SK-N-SH (cell line): ENCODE data around the gene QKI. TPM values are rescaled to one million over a fixed set of nuclear protein-coding genes. Genes with fewer than 3 reads are reported as not detected.

Source experiments
- CHD2 ChIP-seq: fragments of 150-350 bp; IDR thresholded peaks from 2 replicates; pipeline ENCODE4 v1.6.1; 2018; ENCODE audit warnings: low read length; ENCODE audit not compliant: partially characterized antibody
- CTCF ChIP-seq: fragments of 200-600 bp; sonication (generic); IDR thresholded peaks from 2 replicates; pipeline ENCODE4 v1.6.1; 2017; ENCODE audit warnings: antibody characterized with exemption, mild to moderate bottlenecking, moderate library complexity
- EZH2phosphoT487 ChIP-seq: fragments of 200-600 bp; sonication (generic); IDR thresholded peaks from 2 replicates; pipeline ENCODE4 v1.6.1; 2017; ENCODE audit warnings: low read depth, mixed run types, mild to moderate bottlenecking, antibody characterized with exemption, moderate library complexity, borderline replicate concordance
- FOXJ3 ChIP-seq: sonication (generic); formaldehyde crosslinking; IDR thresholded peaks from 2 replicates; pipeline ENCODE4 v1.5.1; 2020; ENCODE audit warnings: mild to moderate bottlenecking, missing genetic modification reagents
- GATA2 ChIP-seq: sonication (generic); formaldehyde crosslinking; IDR thresholded peaks from 2 replicates; pipeline ENCODE4 v1.5.0; 2020; ENCODE audit warnings: mild to moderate bottlenecking, missing genetic modification reagents
- IRF3 ChIP-seq: fragments of 150-350 bp; IDR thresholded peaks from 2 replicates; pipeline ENCODE4 v1.6.1; 2016; ENCODE audit warnings: mild to moderate bottlenecking, low read depth, low read length
- JUND ChIP-seq: IDR thresholded peaks from 2 replicates; pipeline ENCODE4 v1.4.0; 2012
- MAX ChIP-seq: IDR thresholded peaks from 2 replicates; pipeline ENCODE4 v1.4.0; 2012; ENCODE audit warnings: low read depth
- NRF1 ChIP-seq: IDR thresholded peaks from 2 replicates; pipeline ENCODE4 v1.6.1; 2012; ENCODE audit warnings: low read depth, mild to moderate bottlenecking, low read length
- POLR2AphosphoS5 ChIP-seq: IDR thresholded peaks from 2 replicates; pipeline ENCODE4 v1.6.1; 2012; ENCODE audit warnings: low read depth, low read length
- RAD21 ChIP-seq: IDR thresholded peaks from 2 replicates; pipeline ENCODE4 v1.6.1; 2012; ENCODE audit warnings: mild to moderate bottlenecking, low read length
- RCOR1 ChIP-seq: fragments of 150-350 bp; IDR thresholded peaks from 2 replicates; pipeline ENCODE4 v1.6.1; 2017; ENCODE audit warnings: antibody characterized with exemption, low read length
- REST ChIP-seq: IDR thresholded peaks from 2 replicates; pipeline ENCODE4 v1.6.1; 2012; ENCODE audit warnings: mild to moderate bottlenecking, low read depth, low read length, moderate library complexity
- TAF1 ChIP-seq: IDR thresholded peaks from 2 replicates; pipeline ENCODE4 v1.6.1; 2012; ENCODE audit warnings: low read depth, mild to moderate bottlenecking, low read length, moderate library complexity, borderline replicate concordance
- TCF12 ChIP-seq: IDR thresholded peaks from 2 replicates; pipeline ENCODE4 v1.4.0; 2012
- TEAD4 ChIP-seq: IDR thresholded peaks from 2 replicates; pipeline ENCODE4 v1.4.0; 2012; ENCODE audit warnings: mild to moderate bottlenecking, borderline replicate concordance; ENCODE audit not compliant: insufficient read depth
- YY1 ChIP-seq: IDR thresholded peaks from 2 replicates; pipeline ENCODE4 v1.4.0; 2012; ENCODE audit warnings: low read depth, mild to moderate bottlenecking
- ZBTB33 ChIP-seq: IDR thresholded peaks from 2 replicates; pipeline ENCODE4 v1.4.0; 2012; ENCODE audit warnings: low read depth, borderline replicate concordance
- polyA plus RNA-seq, 3 experiments: library from polyadenylated mRNA; depleted of rRNA; stranded (reverse); fragments of >200 nt; gene quantifications; 2 replicates each; pipeline ENCODE4 v1.2.3, GENCODE V29; 2012

Gene QKI
- polyA plus RNA-seq, 1 of the 3 experiments (the other 2 are of a cell fraction): 51.1 TPM

GRCh38 chr6:163588220-163588919 lies 173.9 kb downstream of the QKI start (continued):
- TF ChIP-seq CTCF (no peak), TAF1 (no peak), ZBTB33 (no peak), NRF1 (no peak), REST (no peak), IRF3 (no peak), TEAD4 (no peak), GATA2 (CRISPR knock-in tag) (no peak), JUND (no peak), CHD2 (no peak), POLR2AphosphoS5 (no peak), MAX (0 out of 2 replicates have a peak, but pooled peaks have one; percentile 14), EZH2phosphoT487 (no peak), TCF12 (peak; percentile 65), YY1 (no peak), RAD21 (no peak), RCOR1 (no peak), FOXJ3 (CRISPR knock-in tag) (no peak)
